HEK293T (cell line): ENCODE measurements around the gene PDZD2.

Source experiments
- BHLHE40 ChIP-seq: fragments of 450-650 bp; IDR thresholded peaks from 2 replicates; pipeline ENCODE4 v1.6.1; 2016; ENCODE audit warnings: mild to moderate bottlenecking, moderate library complexity, borderline replicate concordance
- CTBP1 ChIP-seq: fragments of 450-650 bp; IDR thresholded peaks from 2 replicates; pipeline ENCODE4 v1.6.1; 2016; ENCODE audit warnings: borderline replicate concordance
- ELF4 ChIP-seq: fragments of 450-650 bp; IDR thresholded peaks from 2 replicates; pipeline ENCODE4 v1.6.1; 2017; ENCODE audit warnings: antibody characterized with exemption
- FOXA1 ChIP-seq: fragments of 450-650 bp; IDR thresholded peaks from 2 replicates; pipeline ENCODE4 v1.6.1; 2016; ENCODE audit warnings: mild to moderate bottlenecking
- FOXM1 ChIP-seq: fragments of 450-650 bp; IDR thresholded peaks from 2 replicates; pipeline ENCODE4 v1.6.1; 2017; ENCODE audit warnings: mild to moderate bottlenecking, borderline replicate concordance
- LEF1 ChIP-seq: fragments of 450-650 bp; IDR thresholded peaks from 2 replicates; pipeline ENCODE4 v1.6.1; 2017; ENCODE audit warnings: mild to moderate bottlenecking, borderline replicate concordance
- NFRKB ChIP-seq: fragments of 450-650 bp; IDR thresholded peaks from 2 replicates; pipeline ENCODE4 v1.6.1; 2016; ENCODE audit warnings: mild to moderate bottlenecking, moderate library complexity
- SP1 ChIP-seq: fragments of 450-650 bp; IDR thresholded peaks from 2 replicates; pipeline ENCODE4 v1.6.1; 2017
- SUZ12 ChIP-seq: fragments of 450-650 bp; IDR thresholded peaks from 2 replicates; pipeline ENCODE4 v1.6.1; 2016; ENCODE audit warnings: mild to moderate bottlenecking
- TARDBP ChIP-seq: fragments of 450-650 bp; IDR thresholded peaks from 2 replicates; pipeline ENCODE4 v1.6.1; 2016
- ZNF384 ChIP-seq: fragments of 450-650 bp; IDR thresholded peaks from 2 replicates; pipeline ENCODE4 v1.6.1; 2016

DNA sequence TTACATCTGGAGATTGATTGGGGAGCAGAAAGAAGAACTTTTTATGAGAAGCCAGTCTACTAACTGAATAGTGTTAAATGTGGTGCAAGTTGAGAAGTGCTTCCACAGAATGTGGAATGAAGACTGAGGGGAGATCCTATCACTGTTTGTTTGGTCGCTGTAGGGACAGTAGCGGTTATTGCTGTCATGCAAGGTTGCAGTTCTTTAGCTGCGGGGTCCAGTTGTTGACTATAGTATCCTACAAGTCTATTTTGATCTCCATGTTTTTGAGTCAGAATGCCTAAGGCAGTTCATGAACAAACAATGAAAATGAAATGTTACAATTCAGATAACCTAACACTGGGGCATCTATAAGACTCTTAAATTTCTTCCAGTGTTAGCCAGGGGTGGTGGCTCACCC is 45.3 kb upstream of the PDZD2 start:
- TF ChIP-seq FOXM1 (no peak), FOXA1 (no peak), ELF4 (no peak), TARDBP (no peak), SP1 (no peak), NFRKB (no peak), CTBP1 (no peak), SUZ12 (no peak), BHLHE40 (no peak), ZNF384 (no peak), LEF1 (no peak)
